K562 (cell line): ENCODE measurements around the gene PPP6R3. TPM values are rescaled to one million over a fixed set of nuclear protein-coding genes. Genes with fewer than 3 reads are reported as not detected.

ENCODE experiments used
- ATAC-seq: fragments of 200-7000 bp; cut with Tn5 transposase; 3 replicates; pipeline ENCODE4 v1.9.1; 2020; ENCODE audit warnings: moderate library complexity
- BruUV-seq: library from RNA; stranded (reverse); fragments of 400-500 nt; replicated peaks from 2 replicates; lab custom pipeline; 2021; lab: Mats Ljungman, UMichigan
- CTCF ChIA-PET: fragments of 300-600 bp; formaldehyde crosslinking; extraction: SDS; loops from one replicate; lab custom pipeline; 2021; ENCODE audit warnings: low intra/inter-chr PET ratio; lab: Yijun Ruan, JAX
- POLR2A ChIA-PET: fragments of 300-600, 350-650 bp; sonication (Branson Sonifier 250); formaldehyde crosslinking; extraction: SDS; loops from one replicate; lab custom pipeline; 2021; ENCODE audit warnings: antibody characterized with exemption, inconsistent platforms; lab: Yijun Ruan, JAX
- DNase-seq, 4 experiments: peaks; one replicate each; pipeline versions ENCODE4 v3.0.0 to v3.0.0-alpha.2; 2011 to 2018; ENCODE audit warnings: low spot score in 3 of 4, mixed read lengths in 3 of 4; ENCODE audit errors: extremely low read depth in 1 of 4
- FAIRE-seq: peaks from 2 replicates; lab custom pipeline; 2011; peaks lifted over from hg19 to GRCh38; lab: Jason Lieb, UNC
- H2AFZ ChIP-seq: 2 replicates; pipeline ENCODE4 v1.6.0; 2011; ENCODE audit warnings: low read depth, low read length, control low read depth, inconsistent platforms
- H3K27ac ChIP-seq: fragments of 200-600 bp; 3 replicates; pipeline ENCODE4 v1.8.0; 2011; ENCODE audit warnings: low read depth, mild to moderate bottlenecking, control low read depth, inconsistent platforms, low read length, moderate library complexity, mixed read lengths; ENCODE audit errors: extremely low read depth
- H3K27me3 ChIP-seq, 2 experiments: fragments of 300-600 bp in 1 of 2; 2 replicates in 1 of 2; 3 replicates in 1 of 2; pipeline versions ENCODE4 v1.6.0 to v1.8.0; 2011; ENCODE audit warnings: inconsistent platforms in 2 of 2, low read length in 2 of 2, mild to moderate bottlenecking in 1 of 2, mixed read lengths in 1 of 2, moderate library complexity in 1 of 2; ENCODE audit not compliant: control insufficient read depth in 2 of 2, insufficient read depth in 2 of 2
- H3K36me3 ChIP-seq: fragments of 300-600 bp; 3 replicates; pipeline ENCODE4 v1.8.0; 2011; ENCODE audit warnings: mild to moderate bottlenecking, low read length, inconsistent platforms; ENCODE audit not compliant: control insufficient read depth, insufficient read depth
- H3K4me1 ChIP-seq, 2 experiments: fragments of 200-600 bp in 1 of 2; replicated peaks in 1 of 2; 2 replicates in 1 of 2; 3 replicates in 1 of 2; pipeline versions ENCODE4 v1.5.1 to v1.8.0; 2011; ENCODE audit warnings: inconsistent platforms in 2 of 2, low read length in 2 of 2, mild to moderate bottlenecking in 1 of 2, mixed read lengths in 1 of 2, moderate library complexity in 1 of 2; ENCODE audit not compliant: control insufficient read depth in 2 of 2, insufficient read depth in 2 of 2
- H3K4me2 ChIP-seq: 2 replicates; pipeline ENCODE4 v1.6.1; 2011; ENCODE audit warnings: low read length, control low read depth, inconsistent platforms, mixed read lengths; ENCODE audit not compliant: insufficient read depth
- H3K4me3 ChIP-seq: fragments of 200-600 bp; sonication (generic), shearing (Covaris generic); 2 replicates; pipeline ENCODE4 v1.5.1; 2016; ENCODE audit warnings: control low read depth, inconsistent platforms
- H3K79me2 ChIP-seq: fragments of 200-600 bp; 3 replicates; pipeline ENCODE4 v1.8.0; 2011; ENCODE audit warnings: low read length, inconsistent platforms; ENCODE audit not compliant: control insufficient read depth, insufficient read depth
- H3K9ac ChIP-seq, 2 experiments: 2 replicates each; pipeline versions ENCODE4 v1.6.0 to v1.6.1; 2011; ENCODE audit warnings: low read depth in 2 of 2, low read length in 2 of 2, control low read depth in 1 of 2, inconsistent platforms in 1 of 2, mild to moderate bottlenecking in 1 of 2, mixed read lengths in 1 of 2; ENCODE audit not compliant: insufficient read depth in 1 of 2
- H3K9me1 ChIP-seq: one replicate; pipeline ENCODE4 v1.6.0; 2011; ENCODE audit warnings: inconsistent platforms, mild to moderate bottlenecking, low read length, moderate library complexity; ENCODE audit not compliant: control insufficient read depth, insufficient read depth
- H3K9me3 ChIP-seq: replicated peaks from 2 replicates; pipeline ENCODE4 v1.5.1; 2011; ENCODE audit warnings: low read depth, low read length, inconsistent platforms; ENCODE audit not compliant: control insufficient read depth, insufficient read depth
- H4K20me1 ChIP-seq: replicated peaks from 2 replicates; pipeline ENCODE4 v1.6.1; 2011; ENCODE audit warnings: low read length, inconsistent platforms, mixed read lengths; ENCODE audit not compliant: control insufficient read depth, insufficient read depth
- ARID4B ChIP-seq: sonication (generic); formaldehyde crosslinking; IDR thresholded peaks from 2 replicates; pipeline ENCODE4 v1.8.0; 2022; ENCODE audit warnings: mild to moderate bottlenecking, missing genetic modification reagents
- BRD4 ChIP-seq: fragments of 200-600 bp; sonication (generic); IDR thresholded peaks from 2 replicates; pipeline ENCODE4 v1.6.1; 2017; ENCODE audit warnings: inconsistent platforms
- CBX2 ChIP-seq: fragments of 200-600 bp; sonication (generic); IDR thresholded peaks from one replicate; pipeline ENCODE4 v1.6.1; 2012; ENCODE audit warnings: mild to moderate bottlenecking, low read length, inconsistent platforms; ENCODE audit not compliant: insufficient read depth, poor library complexity, severe bottlenecking
- DDX20 ChIP-seq: fragments of 450-650 bp; IDR thresholded peaks from 2 replicates; pipeline ENCODE4 v1.6.1; 2016; ENCODE audit warnings: missing genetic modification characterization, low read depth, mild to moderate bottlenecking, missing compliant biosample characterization, moderate library complexity
- EP400 ChIP-seq: fragments of 450-650 bp; IDR thresholded peaks from 2 replicates; pipeline ENCODE4 v1.6.1; 2017; ENCODE audit warnings: antibody characterized with exemption, mild to moderate bottlenecking, moderate library complexity
- MTA2 ChIP-seq: fragments of 450-650 bp; IDR thresholded peaks from 2 replicates; pipeline ENCODE4 v1.6.1; 2016; ENCODE audit warnings: low read depth
- PTTG1 ChIP-seq: fragments of 450-650 bp; IDR thresholded peaks from 2 replicates; pipeline ENCODE4 v1.6.1; 2016; ENCODE audit warnings: low read depth, mild to moderate bottlenecking, missing genetic modification characterization, missing compliant biosample characterization
- RFX7 ChIP-seq: fragments of 250-450 bp; sonication (Bioruptor Pico); IDR thresholded peaks from 2 replicates; pipeline ENCODE4 v1.5.1; 2021; ENCODE audit warnings: mild to moderate bottlenecking
- ZNF311 ChIP-seq: fragments of 250-450 bp; sonication (Bioruptor Pico); IDR thresholded peaks from 2 replicates; pipeline ENCODE4 v1.4.0; 2020; ENCODE audit warnings: mild to moderate bottlenecking, moderate library complexity
- ZNF398 ChIP-seq: fragments of 250-450 bp; sonication (Bioruptor Pico); IDR thresholded peaks from 2 replicates; pipeline ENCODE4 v1.8.0; 2021; ENCODE audit warnings: moderate library complexity, mild to moderate bottlenecking, inconsistent platforms
- ZNF655 ChIP-seq: fragments of 250-450 bp; sonication (Bioruptor Pico); IDR thresholded peaks from 2 replicates; pipeline ENCODE4 v1.5.0; 2021
- WGBS: fragments of 100-300 bp; shearing (Covaris generic); methylation state at CpG from one replicate; pipeline ENCODE4 v1.1.6; 2016; ENCODE audit warnings: low coverage, mixed read lengths; ENCODE audit not compliant: insufficient coverage; ENCODE audit errors: missing lambda C conversion rate; 5-methylcytosine and 5-hydroxymethylcytosine counted together
- in situ Hi-C: fragments of 300-500 bp; cut with MboI; formaldehyde crosslinking; loops from 4 replicates; pipeline ENCODE4 v1.15.0; 2018; ENCODE audit warnings: inconsistent platforms, mixed read lengths
- intact Hi-C: fragments of 100-400 bp; cut with micrococcal nuclease; formaldehyde crosslinking; loops from 2 replicates; pipeline ENCODE4 v1.14.2; 2022
- polyA plus RNA-seq, 8 experiments: library from polyadenylated mRNA; depleted of rRNA in 4 of 8; stranded (reverse) in 5 of 8; unstranded in 3 of 8; fragments of >200 nt; fragmentation: Nextera tagmentation in 2 of 8; fragmentation: Illumina TruSeq in 1 of 8; extraction: Ambion mirVana in 2 of 8; extraction: Trizol in 1 of 8; gene quantifications; 2 replicates each; pipeline versions ENCODE4 v1.2.1 to v1.2.3, GENCODE V29; 2011 to 2014; ENCODE audit warnings: inconsistent platforms in 1 of 8, missing spikeins in 1 of 8
- total RNA-seq, 7 experiments: library from RNA; depleted of rRNA in 6 of 7; stranded (reverse); fragments of >200 nt in 6 of 7; fragmentation: Illumina TruSeq in 2 of 7; extraction: Trizol in 2 of 7; gene quantifications; 2 replicates each; pipeline versions ENCODE4 v1.2.1 to v1.2.3, GENCODE V29; 2011 to 2021; ENCODE audit warnings: low replicate concordance in 1 of 7

The PPP6R3 gene
- total and polyA plus RNA-seq, 9 of the 15 experiments (the other 6 are each of a cell fraction or from before 2014, with no cell fraction given): 20.3 to 117 (median 80.6) TPM

GRCh38 chr11:68467201-68467834 lies 6.8 kb downstream of the PPP6R3 start (continued):
- TF ChIP-seq BRD4 (no peak), PTTG1 (tag) (no peak), ZNF311 (CRISPR knock-in tag) (no peak)

GRCh38 chr11:68468217-68468828 lies 7.8 kb downstream of the PPP6R3 start:
- peaks cover 98% of the 10 kb centered on the region for H3K79me2 ChIP-seq
- H3K4me3 ChIP-seq: no peak overlapping the region
- H3K4me2 ChIP-seq: no peak overlapping the region
- no peak for DNase-seq
- H3K27ac ChIP-seq: no peak overlapping the region
- peaks cover 20 to 35% of the 10 kb centered on the region in 2 experiments for H3K4me1 ChIP-seq
- no peak for ATAC-seq
- no peaks in the 10 kb centered on the region for H3K9me3 ChIP-seq
- BruUV-seq: no TSS peak
- H3K36me3 ChIP-seq: peaks cover 58% of the 10 kb centered on the region
- FAIRE-seq: no peak
- in situ Hi-C loops (no loop called here), intact Hi-C loops (no loop called here)
- ChIA-PET POLR2A (interaction anchor here (0.9 to 1.2 kb wide), 3 partner anchors 8 to 42 kb away, joined by 4 to 5 read pairs (median 4); partner anchors contain the start of gene PPP6R3), CTCF (no interaction called here)
- peaks cover 19% of the 10 kb centered on the region for H3K9me1 ChIP-seq
- 46% methylated on average over 3 of the region's 3 CpGs for WGBS
- H3K27me3 ChIP-seq: no peaks in the 10 kb centered on the region
- no peak overlapping the region for H3K9ac ChIP-seq
- H2AFZ ChIP-seq: no peak overlapping the region
- peaks cover 74% of the 10 kb centered on the region for H4K20me1 ChIP-seq
- TF ChIP-seq ZNF655 (CRISPR knock-in tag): no peak
- no peak for TF ChIP-seq EP400
- TF ChIP-seq DDX20 (tag): no peak
- TF ChIP-seq ZNF398: no peak
- TF ChIP-seq ARID4B (CRISPR knock-in tag): no peak
- no peak for TF ChIP-seq CBX2
- TF ChIP-seq RFX7 (CRISPR knock-in tag): no peak
- TF ChIP-seq MTA2: no peak
